Fibroblast of mammary gland (primary cell): ENCODE measurements around the gene OR5M10.
A peak's percentile ranks its signal among the peaks of the same experiment; 100 is the strongest.
"Not testable (repeated sequence)": the region's sequence is repeated elsewhere in the genome, so short reads cannot be mapped to it uniquely, and the experiment has no call there.

Experiments
- DNase-seq: peaks from one replicate; pipeline ENCODE4 v3.0.0-alpha.2; 2010; ENCODE audit warnings: low read depth
- H3K4me3 ChIP-seq: 2 replicates; pipeline ENCODE4 v1.5.1; 2011; ENCODE audit warnings: low read depth, mild to moderate bottlenecking, low read length, moderate library complexity; ENCODE audit not compliant: control insufficient read depth
- TF ChIP-seq, protein P1 (sequence below): conservative IDR thresholded peaks from 2 replicates; pipeline ENCODE4 v1.5.1; 2011; ENCODE audit warnings: low read depth, low read length, inconsistent platforms; ENCODE audit not compliant: control insufficient read depth, insufficient read depth

The OR5M10 gene

DNA sequence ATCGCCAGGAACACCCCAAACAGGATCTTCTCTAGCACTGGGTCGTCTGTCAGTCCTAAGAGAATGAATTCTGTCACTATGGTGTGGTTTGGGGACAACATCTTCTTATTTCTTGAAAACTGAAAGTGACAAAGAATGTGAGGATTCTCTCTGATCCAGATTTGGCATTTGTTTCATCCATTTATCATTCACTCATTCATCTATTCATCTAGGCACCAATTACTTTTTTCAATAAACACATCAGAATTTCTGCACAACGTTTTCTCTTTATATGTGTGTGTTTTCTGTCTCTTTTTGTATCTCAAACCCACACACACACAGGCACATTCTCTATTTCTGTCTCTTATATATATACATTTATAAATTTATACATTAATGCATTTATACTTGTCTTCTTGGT lies at the start of gene OR5M10:
OR5M10 (minus strand) TSS at position 101 of the 400 bp plus-strand sequence; CDS start at position 101, 0 bp downstream.
- TF ChIP-seq, protein P1, sequence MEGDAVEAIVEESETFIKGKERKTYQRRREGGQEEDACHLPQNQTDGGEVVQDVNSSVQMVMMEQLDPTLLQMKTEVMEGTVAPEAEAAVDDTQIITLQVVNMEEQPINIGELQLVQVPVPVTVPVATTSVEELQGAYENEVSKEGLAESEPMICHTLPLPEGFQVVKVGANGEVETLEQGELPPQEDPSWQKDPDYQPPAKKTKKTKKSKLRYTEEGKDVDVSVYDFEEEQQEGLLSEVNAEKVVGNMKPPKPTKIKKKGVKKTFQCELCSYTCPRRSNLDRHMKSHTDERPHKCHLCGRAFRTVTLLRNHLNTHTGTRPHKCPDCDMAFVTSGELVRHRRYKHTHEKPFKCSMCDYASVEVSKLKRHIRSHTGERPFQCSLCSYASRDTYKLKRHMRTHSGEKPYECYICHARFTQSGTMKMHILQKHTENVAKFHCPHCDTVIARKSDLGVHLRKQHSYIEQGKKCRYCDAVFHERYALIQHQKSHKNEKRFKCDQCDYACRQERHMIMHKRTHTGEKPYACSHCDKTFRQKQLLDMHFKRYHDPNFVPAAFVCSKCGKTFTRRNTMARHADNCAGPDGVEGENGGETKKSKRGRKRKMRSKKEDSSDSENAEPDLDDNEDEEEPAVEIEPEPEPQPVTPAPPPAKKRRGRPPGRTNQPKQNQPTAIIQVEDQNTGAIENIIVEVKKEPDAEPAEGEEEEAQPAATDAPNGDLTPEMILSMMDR = no peak
- H3K4me3 ChIP-seq = no peak within 1 kb of the TSS
- DNase-seq = no peak

DNA sequence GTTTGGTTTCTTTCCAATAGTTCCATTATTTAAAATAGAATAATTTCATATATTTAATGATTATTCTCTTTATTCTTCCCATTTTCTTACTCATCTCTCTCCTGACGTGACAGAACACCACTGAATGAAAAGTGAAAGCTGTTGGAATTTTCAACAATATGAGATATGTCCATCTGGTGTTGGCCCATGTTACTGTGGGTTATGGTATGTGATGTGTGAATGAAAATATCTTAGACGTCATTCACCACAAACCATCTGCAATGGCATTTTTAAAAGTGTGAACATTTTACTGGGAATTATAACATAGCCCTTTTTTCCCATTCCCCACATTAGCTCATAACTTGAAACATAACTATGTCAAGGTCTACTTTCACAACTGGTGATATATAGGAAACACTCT lies 48.4 kb upstream of the OR5M10 start:
- TF ChIP-seq, protein P1 = no peak
- DNase-seq = no peak

DNA sequence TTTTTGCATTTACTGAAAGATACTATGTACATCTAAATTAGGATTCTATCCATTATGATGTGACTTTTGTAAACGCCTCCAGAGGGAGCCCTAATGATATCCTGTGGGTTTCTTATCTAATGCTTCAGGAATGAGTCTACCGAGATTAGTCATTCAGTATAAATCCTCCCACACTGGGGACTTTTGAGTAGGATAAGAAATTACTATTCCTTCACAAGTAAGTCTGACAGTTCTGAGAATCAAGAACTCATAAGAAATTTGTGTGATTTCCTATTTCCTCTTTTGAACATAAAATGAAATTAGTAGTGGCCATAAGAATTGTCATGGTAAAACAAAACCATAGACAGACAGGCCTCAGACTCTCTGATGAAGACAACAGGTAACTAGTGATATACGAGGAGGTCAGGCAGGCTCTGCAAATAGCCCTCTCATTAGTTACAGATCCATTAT lies 47.2 kb upstream of the OR5M10 start:
- DNase-seq = peak; percentile 67
- no peak overlapping the region for H3K4me3 ChIP-seq
- TF ChIP-seq, protein P1 = peak; percentile 41

More for the DNA sequence above, 48.4 kb upstream of the OR5M10 start:
- no peak overlapping the region for H3K4me3 ChIP-seq

GRCh38 chr11:56611174-56611573 lies 33.7 kb upstream of the OR5M10 start:
- DNase-seq = no peak
- TF ChIP-seq, protein P1 = no peak
- H3K4me3 ChIP-seq = no peak overlapping the region

DNA sequence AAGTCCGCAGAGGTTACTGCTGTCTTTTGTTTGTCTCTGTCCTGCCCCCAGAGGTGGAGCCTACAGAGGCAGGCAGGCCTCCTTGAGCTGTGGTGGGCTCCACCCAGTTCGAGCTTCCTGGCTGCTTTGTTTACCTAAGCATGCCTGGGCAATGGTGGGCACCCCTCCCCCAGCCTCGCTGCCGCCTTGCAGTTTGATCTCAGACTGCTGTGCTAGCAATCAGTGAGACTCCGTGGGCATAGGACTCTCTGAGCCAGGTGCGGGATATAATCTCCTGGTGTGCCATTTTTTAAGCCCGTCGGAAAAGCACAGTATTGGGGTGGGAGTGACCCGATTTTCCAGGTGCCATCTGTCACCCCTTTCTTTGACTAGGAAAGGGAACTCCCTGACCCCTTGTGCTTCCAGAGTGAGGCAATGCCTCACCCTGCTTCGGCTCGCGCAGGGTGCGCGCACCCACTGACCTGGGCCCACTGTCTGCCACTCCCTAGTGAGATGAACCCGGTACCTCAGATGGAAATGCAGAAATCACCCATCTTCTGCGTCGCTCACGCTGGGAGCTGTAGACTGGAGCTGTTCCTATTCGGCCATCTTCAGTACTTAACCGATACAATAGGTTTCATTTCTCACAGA lies 14.7 kb upstream of the OR5M10 start:
- DNase-seq = not testable (repeated sequence)

DNA sequence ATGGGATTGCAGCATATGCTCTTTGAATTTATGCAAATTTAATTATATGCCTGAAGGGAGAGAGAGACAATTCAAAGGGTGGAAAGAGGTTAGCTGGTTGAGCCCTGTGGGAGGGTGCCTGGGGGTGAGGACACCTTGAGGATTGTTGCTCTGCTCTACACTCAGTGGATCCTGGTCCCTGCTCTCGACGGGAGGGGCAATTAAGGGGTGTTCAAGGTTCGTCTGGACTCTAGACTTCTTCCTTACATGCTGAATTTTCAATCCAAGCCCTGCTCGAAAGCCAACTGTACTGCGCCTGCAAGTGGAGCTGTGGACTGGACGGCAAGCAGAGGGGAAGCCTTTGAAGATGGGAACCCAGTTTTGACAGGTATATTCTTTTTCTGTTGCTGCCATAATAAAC lies 18.9 kb downstream of the OR5M10 start:
- TF ChIP-seq, protein P1 = no peak
- DNase-seq = no peak
- no peak overlapping the region for H3K4me3 ChIP-seq

More for the DNA sequence above, 14.7 kb upstream of the OR5M10 start:
- not testable (repeated sequence) for H3K4me3 ChIP-seq

GRCh38 chr11:56554691-56555090 lies 22.8 kb downstream of the OR5M10 start:
- H3K4me3 ChIP-seq, DNase-seq: not testable (repeated sequence)

DNA sequence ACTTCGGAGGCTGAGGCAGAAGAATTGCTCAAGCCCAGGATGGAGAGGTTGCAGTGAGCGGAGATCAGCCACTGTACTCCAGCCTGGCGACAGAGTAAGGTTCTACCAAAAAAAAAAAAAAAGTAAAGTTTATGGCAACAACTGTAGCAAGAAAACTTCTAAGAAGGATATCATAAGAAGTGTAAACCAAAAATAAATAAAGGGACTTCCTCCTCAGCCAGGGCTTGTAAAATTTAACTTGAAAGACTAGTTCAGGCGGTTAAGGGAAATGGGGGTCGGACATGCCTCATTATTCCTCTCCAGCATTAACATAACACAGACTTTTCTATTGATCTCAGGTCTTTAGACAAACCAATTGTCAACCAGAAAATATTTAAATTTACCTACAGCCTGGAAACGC lies 32.0 kb downstream of the OR5M10 start:
- DNase-seq = no peak
- TF ChIP-seq, protein P1 = no peak
- no peak overlapping the region for H3K4me3 ChIP-seq
